ENCODE results near the gene TMSB10. TPM values are rescaled to one million over a fixed set of nuclear protein-coding genes. Genes with fewer than 3 reads are reported as not detected.

TMSB10 gene
- total and polyA plus RNA-seq, 8 donors, result 134 to 1,099 (median 328) TPM

DNA sequence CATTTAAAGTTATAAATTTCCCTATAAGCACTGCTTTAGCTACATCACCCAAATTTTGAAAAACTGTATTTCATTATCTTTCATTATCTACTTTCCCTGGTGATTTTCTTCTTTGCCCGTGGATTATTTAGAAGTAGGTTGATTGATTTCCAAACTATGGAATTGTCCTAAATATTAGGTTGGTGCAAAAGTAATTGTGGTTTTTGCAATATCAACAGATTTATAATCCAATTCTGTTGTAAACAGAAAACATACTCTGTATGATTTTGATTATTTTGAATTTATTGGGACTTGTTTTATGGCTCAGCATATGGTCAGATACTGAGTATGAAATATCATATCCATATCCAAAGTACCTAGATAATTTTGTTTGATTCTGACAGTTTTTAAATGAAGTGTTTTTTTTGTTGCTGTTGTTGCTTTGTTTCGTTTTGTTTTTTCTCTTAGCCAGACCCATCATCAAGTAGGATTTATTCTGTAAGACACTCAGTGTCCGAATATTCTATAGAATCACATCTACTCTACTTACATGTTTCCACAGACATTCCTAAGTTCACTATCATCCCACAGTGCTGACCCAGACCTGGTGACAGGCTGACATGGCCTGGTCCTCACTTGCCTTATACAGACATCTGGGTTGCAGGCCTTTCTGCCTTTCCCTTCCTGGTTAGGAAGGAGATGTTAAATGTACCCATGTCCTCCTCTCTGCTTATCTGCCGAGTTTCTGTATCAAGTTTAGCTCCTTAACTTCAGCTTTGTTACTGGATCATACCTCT is 22.5 kb upstream of the TMSB10 start:
- TF ChIP-seq, protein P1, sequence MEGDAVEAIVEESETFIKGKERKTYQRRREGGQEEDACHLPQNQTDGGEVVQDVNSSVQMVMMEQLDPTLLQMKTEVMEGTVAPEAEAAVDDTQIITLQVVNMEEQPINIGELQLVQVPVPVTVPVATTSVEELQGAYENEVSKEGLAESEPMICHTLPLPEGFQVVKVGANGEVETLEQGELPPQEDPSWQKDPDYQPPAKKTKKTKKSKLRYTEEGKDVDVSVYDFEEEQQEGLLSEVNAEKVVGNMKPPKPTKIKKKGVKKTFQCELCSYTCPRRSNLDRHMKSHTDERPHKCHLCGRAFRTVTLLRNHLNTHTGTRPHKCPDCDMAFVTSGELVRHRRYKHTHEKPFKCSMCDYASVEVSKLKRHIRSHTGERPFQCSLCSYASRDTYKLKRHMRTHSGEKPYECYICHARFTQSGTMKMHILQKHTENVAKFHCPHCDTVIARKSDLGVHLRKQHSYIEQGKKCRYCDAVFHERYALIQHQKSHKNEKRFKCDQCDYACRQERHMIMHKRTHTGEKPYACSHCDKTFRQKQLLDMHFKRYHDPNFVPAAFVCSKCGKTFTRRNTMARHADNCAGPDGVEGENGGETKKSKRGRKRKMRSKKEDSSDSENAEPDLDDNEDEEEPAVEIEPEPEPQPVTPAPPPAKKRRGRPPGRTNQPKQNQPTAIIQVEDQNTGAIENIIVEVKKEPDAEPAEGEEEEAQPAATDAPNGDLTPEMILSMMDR (IDR thresholded peaks at IDR 0.05), result no peak
- FAIRE-seq, result no peak
- no peaks in the 10 kb centered on the region for H3K9me3 ChIP-seq
- no peak overlapping the region for H3K4me3 ChIP-seq
- intact Hi-C loops (cut with DNase I), result loop anchor here in 2 of 3 donors (5.0 kb wide), 1 partner anchor 386 kb away; no protein-coding TSS in a partner anchor
- H3K4me1 ChIP-seq, result peaks cover 0 to 6% (median 0%) of the 10 kb centered on the region in 3 donors
- H3K27me3 ChIP-seq, result peaks cover 0 to 10% (median 0%) of the 10 kb centered on the region in 4 donors
- no peaks in the 10 kb centered on the region for H3K36me3 ChIP-seq
- no peak for ATAC-seq
- WGBS, 2 donors, result 69 to 78% methylated on average over 4 of the region's 4 CpGs
- no peak overlapping the region for H3K27ac ChIP-seq
- no peak for DNase-seq

DNA sequence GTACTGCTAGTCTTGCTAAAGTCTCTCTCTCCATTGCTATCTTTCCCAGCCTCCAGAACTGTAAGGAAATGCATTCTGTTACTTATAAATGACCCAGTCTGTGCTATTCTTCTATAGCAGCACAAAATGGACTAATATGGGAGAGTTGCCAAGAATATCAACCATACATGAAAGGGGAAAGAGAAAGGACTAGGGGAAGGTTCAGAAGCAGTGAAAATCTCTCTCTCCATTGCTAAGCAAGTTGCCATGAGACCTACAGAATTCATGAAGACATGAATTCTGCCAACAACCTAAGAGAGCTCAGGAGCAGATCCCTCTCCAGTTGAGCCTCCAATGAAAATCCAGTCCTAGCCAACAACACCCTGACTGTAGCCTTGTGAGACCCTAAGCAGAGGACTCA is 21.0 kb upstream of the TMSB10 start:
- no peak for DNase-seq
- no peak for FAIRE-seq

DNA sequence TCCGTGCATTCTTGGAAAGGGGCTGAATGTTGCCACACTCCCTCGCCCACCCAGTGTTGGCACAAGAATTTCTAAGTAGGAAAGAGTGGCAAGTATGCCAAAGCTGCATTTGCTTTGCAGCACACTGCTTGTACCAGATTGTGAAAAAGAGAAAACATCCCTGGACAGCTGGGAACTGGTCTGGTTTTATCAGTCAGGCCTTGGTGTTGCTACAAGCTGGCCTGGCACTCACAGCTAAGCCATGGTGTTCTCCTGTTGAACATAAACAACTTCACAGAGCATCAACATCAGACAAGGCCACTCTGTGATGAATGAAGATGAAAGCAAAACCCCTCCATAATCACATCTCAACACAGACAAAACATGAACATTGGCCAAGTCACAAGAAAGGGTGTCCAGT is 20.3 kb upstream of the TMSB10 start:
- ATAC-seq, result no peak
- TF ChIP-seq, protein P1 (IDR thresholded peaks at IDR 0.05), result no peak
- Histone ChIP-seq H3K27me3 (peaks cover 0 to 4% (median 0%) of the 10 kb centered on the region in 4 donors), H3K36me3 (no peaks in the 10 kb centered on the region), H3K9me3 (no peaks in the 10 kb centered on the region), H3K4me1 (peaks cover 0 to 4% (median 0%) of the 10 kb centered on the region in 3 donors), H3K27ac (no peak overlapping the region), H3K4me3 (no peak overlapping the region)
- DNase-seq, result no peak
- 71 to 79% methylated on average over 2 of the region's 2 CpGs for WGBS, 2 donors
- FAIRE-seq, result no peak
- intact Hi-C loops (cut with DNase I), result no loop called here

More for the DNA sequence above, 21.0 kb upstream of the TMSB10 start:
- intact Hi-C loops (cut with DNase I), result loop anchor here in 2 of 3 donors (5.0 kb wide), 1 partner anchor 387 kb away; no protein-coding TSS in a partner anchor
- no peak for ATAC-seq
- Histone ChIP-seq H3K36me3 (no peaks in the 10 kb centered on the region), H3K27ac (no peak overlapping the region), H3K27me3 (peaks cover 0 to 10% (median 0%) of the 10 kb centered on the region in 4 donors), H3K4me1 (peaks cover 0 to 6% (median 0%) of the 10 kb centered on the region in 3 donors), H3K9me3 (no peaks in the 10 kb centered on the region), H3K4me3 (no peak overlapping the region)
- TF ChIP-seq, protein P1 (IDR thresholded peaks at IDR 0.05), result no peak

GRCh38 chr2:84886791-84887190 is 18.7 kb upstream of the TMSB10 start:
- ATAC-seq, result no peak
- no peaks in the 10 kb centered on the region for H3K36me3 ChIP-seq
- no peaks in the 10 kb centered on the region for H3K9me3 ChIP-seq
- H3K4me1 ChIP-seq, result no peaks in the 10 kb centered on the region
- no peak for DNase-seq
- H3K27ac ChIP-seq, result no peak overlapping the region
- H3K27me3 ChIP-seq, result no peaks in the 10 kb centered on the region
- intact Hi-C loops (cut with DNase I), result no loop called here
- TF ChIP-seq, protein P1 (IDR thresholded peaks at IDR 0.05), result no peak
- 90 to 93% methylated on average over 6 of the region's 6 CpGs for WGBS, 2 donors
- H3K4me3 ChIP-seq, result no peak overlapping the region
- FAIRE-seq, result no peak

Measured in pancreas (tissue), 10 donors.